Stimulated activated CD8-positive, alpha-beta memory T cell treated with anti-CD3 and anti-CD28 coated beads, Interleukin-7, amount 100 ng/mL, for 48 hours (primary cell): ENCODE results near the gene NAPA.

Source experiments
- DNase-seq, 2 donors: peaks; one replicate each; pipeline ENCODE4 v3.0.0-alpha.2; 2020; ENCODE audit warnings: low read depth in 1 of 2; ENCODE audit errors: extremely low read depth in 1 of 2

NAPA gene

GRCh38 chr19:47523473-47523872, 8.6 kb upstream of the NAPA start:
- DNase-seq, result no peak

GRCh38 chr19:47521473-47522180, 6.8 kb upstream of the NAPA start:
- no peak for DNase-seq

- DNase-seq, result no peak
Observed at GRCh38 chr19:47520839-47521238, 6.0 kb upstream of the NAPA start.

- no peak for DNase-seq
Observed at GRCh38 chr19:47520343-47520806, 5.5 kb upstream of the NAPA start.

- DNase-seq, result no peak
Observed at GRCh38 chr19:47518854-47519253, 4.0 kb upstream of the NAPA start.

GRCh38 chr19:47518139-47518538, 3.3 kb upstream of the NAPA start:
- peak; percentile 60 to 72 for DNase-seq

GRCh38 chr19:47514151-47514868, 553 bp downstream of the NAPA start:
- DNase-seq, result no peak

- DNase-seq, result no peak
Observed at GRCh38 chr19:47512948-47513319, 1.9 kb downstream of the NAPA start.

- no peak for DNase-seq
Observed at GRCh38 chr19:47512183-47512947, 2.5 kb downstream of the NAPA start.

GRCh38 chr19:47511681-47512080, 3.2 kb downstream of the NAPA start:
- no peak for DNase-seq

- no peak for DNase-seq
Observed at GRCh38 chr19:47511128-47511517, 3.7 kb downstream of the NAPA start.

- no peak for DNase-seq
Observed at GRCh38 chr19:47510516-47511127, 4.2 kb downstream of the NAPA start.

- no peak for DNase-seq
Observed at GRCh38 chr19:47509973-47510372, 4.9 kb downstream of the NAPA start.

GRCh38 chr19:47509170-47509847, 5.6 kb downstream of the NAPA start:
- DNase-seq, result no peak

- no peak for DNase-seq
Observed at GRCh38 chr19:47508721-47509120, 6.1 kb downstream of the NAPA start.

GRCh38 chr19:47507924-47508553, 6.8 kb downstream of the NAPA start:
- DNase-seq, result no peak

GRCh38 chr19:47507012-47507411, 7.9 kb downstream of the NAPA start:
- no peak for DNase-seq

- DNase-seq, result no peak
Observed at GRCh38 chr19:47506459-47506858, 8.4 kb downstream of the NAPA start.

- no peak for DNase-seq
Observed at GRCh38 chr19:47505506-47505905, 9.4 kb downstream of the NAPA start.

GRCh38 chr19:47503826-47504150, 11.1 kb downstream of the NAPA start:
- DNase-seq, result no peak
